Activated naive CD4-positive, alpha-beta T cell treated with anti-CD3 and anti-CD28 coated beads, Interleukin-2, amount 10 ng/mL, durations not matched to agents 7 days and 5 days (primary cell): Measurements from ENCODE around the gene SYCE3.

Experiments used
- CTCF ChIA-PET: fragments of 350-600 bp; sonication (Branson Sonifier 250); formaldehyde crosslinking; loops from one replicate; lab custom pipeline; 2021; ENCODE audit warnings: antibody characterized with exemption; lab: Charles Lee
- DNase-seq: peaks from one replicate; pipeline ENCODE4 v3.0.0-alpha.2; 2020
- H3K27ac Mint-ChIP-seq: one replicate; pipeline ENCODE4 v1.8.0; 2021; ENCODE audit warnings: mild to moderate bottlenecking, moderate library complexity, mixed read lengths
- H3K27me3 Mint-ChIP-seq: one replicate; pipeline ENCODE4 v1.8.0; 2021; ENCODE audit warnings: mild to moderate bottlenecking, mixed read lengths
- H3K36me3 Mint-ChIP-seq: one replicate; pipeline ENCODE4 v1.8.0; 2021; ENCODE audit warnings: mixed read lengths
- H3K4me1 Mint-ChIP-seq: one replicate; pipeline ENCODE4 v1.8.0; 2021; ENCODE audit warnings: mixed read lengths
- H3K4me3 Mint-ChIP-seq: one replicate; pipeline ENCODE4 v1.8.0; 2021; ENCODE audit warnings: mild to moderate bottlenecking, moderate library complexity, mixed read lengths
- H3K9me3 Mint-ChIP-seq: one replicate; pipeline ENCODE4 v1.8.0; 2021; ENCODE audit warnings: mixed read lengths

The SYCE3 gene

DNA sequence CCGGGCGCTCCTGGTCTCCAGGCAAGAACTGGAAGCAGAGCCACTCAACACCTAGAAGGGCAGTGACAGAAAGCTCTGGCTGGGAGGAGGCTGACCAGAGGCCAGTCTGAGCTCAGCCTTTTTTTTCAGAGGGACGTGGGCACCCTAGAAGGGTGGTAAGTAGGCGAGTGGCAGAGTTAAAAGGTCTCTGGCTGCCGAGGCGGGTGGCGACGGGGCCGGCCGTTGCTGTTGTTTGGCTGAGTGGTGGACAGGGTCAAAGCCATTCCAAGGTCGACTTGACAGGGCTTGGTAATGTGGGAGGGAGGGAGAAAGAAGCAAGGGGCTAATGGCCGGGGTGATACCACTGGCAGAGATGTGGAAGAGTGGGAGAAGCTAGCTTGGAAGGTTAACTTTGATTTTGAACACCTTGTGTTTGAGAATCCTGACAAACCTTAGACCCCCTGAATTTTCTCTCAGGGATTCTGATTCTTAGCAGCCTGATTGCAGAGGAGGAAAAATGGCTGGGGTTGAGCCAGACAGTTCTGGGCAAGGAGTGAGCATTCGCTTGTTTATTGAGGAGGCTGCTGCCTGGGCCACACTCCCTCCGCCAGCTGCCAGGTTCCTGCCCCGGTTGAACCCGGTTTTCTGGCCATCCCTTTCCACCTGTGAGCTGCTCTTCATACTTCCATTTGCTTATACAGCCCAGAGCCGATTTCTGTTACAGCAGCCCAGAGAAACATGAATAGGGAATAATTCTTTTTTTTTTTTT, 868 bp upstream of the SYCE3 start:
- H3K27ac Mint-ChIP-seq: peak overlapping the region; percentile 79
- peaks cover 5% of the 10 kb centered on the region for H3K36me3 Mint-ChIP-seq
- peaks cover 57% of the 10 kb centered on the region for H3K27me3 Mint-ChIP-seq
- peak overlapping the region; percentile 83 for H3K4me3 Mint-ChIP-seq
- peak; percentile 23 for DNase-seq
- no peaks in the 10 kb centered on the region for H3K9me3 Mint-ChIP-seq
- CTCF ChIA-PET: interaction anchor here (0.7 to 4.3 kb wide), 12 partner anchors 9 to 56 kb away, joined by 3 to 28 read pairs (median 4); partner anchors contain the start of genes CPT1B, KLHDC7B, LMF2 and NCAPH2
- peaks cover 22% of the 10 kb centered on the region for H3K4me1 Mint-ChIP-seq

- Mint-ChIP-seq H3K27ac (peak overlapping the region; percentile 83), H3K4me1 (peaks cover 22% of the 10 kb centered on the region), H3K4me3 (peak overlapping the region; percentile 51), H3K9me3 (no peaks in the 10 kb centered on the region), H3K36me3 (no peaks in the 10 kb centered on the region), H3K27me3 (peaks cover 68% of the 10 kb centered on the region)
- CTCF ChIA-PET: no interaction called here
- DNase-seq: no peak
Measured at GRCh38 chr22:50561401-50562358, 1.0 kb downstream of the SYCE3 start.

DNA sequence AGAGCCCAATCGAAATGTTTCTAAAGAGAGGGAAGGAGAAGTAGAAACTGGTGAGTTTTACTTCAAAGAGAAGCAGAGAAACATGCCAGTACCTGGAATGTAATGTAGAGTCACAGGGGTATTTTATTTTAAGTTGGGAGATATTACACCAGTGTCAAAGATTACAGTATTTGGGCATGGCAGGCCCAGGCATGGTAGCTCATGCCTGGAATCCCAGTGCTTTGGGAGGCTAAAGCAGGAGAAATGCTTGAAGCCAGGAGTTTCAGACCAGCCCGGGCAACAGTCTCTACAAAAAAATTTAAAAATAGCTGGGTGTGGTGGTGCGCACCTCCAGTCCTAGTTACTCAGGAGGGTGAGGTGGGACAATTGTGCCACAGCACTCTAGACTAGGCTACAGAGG, 2.7 kb downstream of the SYCE3 start:
- no peak for DNase-seq
- Mint-ChIP-seq H3K4me1 (peaks cover 22% of the 10 kb centered on the region), H3K9me3 (no peaks in the 10 kb centered on the region), H3K36me3 (no peaks in the 10 kb centered on the region), H3K4me3 (no peak overlapping the region), H3K27ac (no peak overlapping the region), H3K27me3 (peaks cover 73% of the 10 kb centered on the region)
- CTCF ChIA-PET: interaction anchor here (0.6 to 1.8 kb wide), 2 partner anchors 12 to 144 kb away, joined by 3 to 6 read pairs; no protein-coding TSS in a partner anchor

GRCh38 chr22:50556703-50557102, 6.0 kb downstream of the SYCE3 start:
- Mint-ChIP-seq H3K27ac (no peak overlapping the region), H3K36me3 (no peaks in the 10 kb centered on the region), H3K9me3 (no peaks in the 10 kb centered on the region), H3K27me3 (peaks cover 48% of the 10 kb centered on the region), H3K4me3 (no peak overlapping the region), H3K4me1 (peaks cover 8% of the 10 kb centered on the region)
- DNase-seq: no peak
- CTCF ChIA-PET: no interaction called here

GRCh38 chr22:50553310-50553709, 9.4 kb downstream of the SYCE3 start:
- no peak for DNase-seq
- CTCF ChIA-PET: interaction anchor here (1.4 kb wide), 1 partner anchor 68 kb away, joined by 5 read pairs; no protein-coding TSS in a partner anchor
- Mint-ChIP-seq H3K4me1 (peaks cover 18% of the 10 kb centered on the region), H3K9me3 (no peaks in the 10 kb centered on the region), H3K36me3 (peaks cover 1% of the 10 kb centered on the region), H3K27me3 (peaks cover 20% of the 10 kb centered on the region), H3K4me3 (no peak overlapping the region), H3K27ac (no peak overlapping the region)

DNA sequence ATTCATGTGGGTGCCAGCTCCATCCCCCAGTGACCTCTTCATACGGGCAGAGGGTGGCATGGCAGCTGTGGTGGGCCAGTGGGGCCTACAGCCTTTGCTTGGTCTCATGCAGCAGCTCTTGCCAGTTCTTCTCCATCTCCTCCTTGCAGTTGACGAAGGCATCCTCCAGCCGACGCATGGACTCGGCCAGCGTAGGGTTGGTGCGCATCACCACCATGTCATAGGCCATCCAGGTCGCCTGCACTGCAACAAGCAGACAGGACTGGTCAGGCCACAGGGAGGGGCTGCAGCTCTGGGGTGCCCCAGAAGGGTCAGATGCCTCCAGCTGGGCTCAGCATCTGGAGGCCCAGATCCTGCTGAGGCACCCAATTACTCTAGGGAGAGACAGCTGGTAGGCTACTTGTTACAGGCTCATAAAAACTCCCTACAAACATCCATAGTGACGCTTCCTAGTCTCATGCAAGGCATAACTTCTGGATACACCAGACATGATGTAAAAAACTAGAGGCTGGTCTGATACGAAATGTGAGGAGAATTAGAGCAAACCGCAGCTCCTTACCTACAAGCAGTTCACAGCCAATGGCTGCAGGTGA, 11.5 kb downstream of the SYCE3 start:
- Mint-ChIP-seq H3K4me1 (peaks cover 24% of the 10 kb centered on the region), H3K9me3 (no peaks in the 10 kb centered on the region), H3K27ac (no peak overlapping the region), H3K27me3 (peaks cover 11% of the 10 kb centered on the region), H3K4me3 (peak overlapping the region; percentile 7), H3K36me3 (peaks cover 1% of the 10 kb centered on the region)
- DNase-seq: no peak
- CTCF ChIA-PET: interaction anchor here (1.1 kb wide), 1 partner anchor 12 kb away, joined by 3 read pairs; the partner anchor contains the start of gene SYCE3

DNA sequence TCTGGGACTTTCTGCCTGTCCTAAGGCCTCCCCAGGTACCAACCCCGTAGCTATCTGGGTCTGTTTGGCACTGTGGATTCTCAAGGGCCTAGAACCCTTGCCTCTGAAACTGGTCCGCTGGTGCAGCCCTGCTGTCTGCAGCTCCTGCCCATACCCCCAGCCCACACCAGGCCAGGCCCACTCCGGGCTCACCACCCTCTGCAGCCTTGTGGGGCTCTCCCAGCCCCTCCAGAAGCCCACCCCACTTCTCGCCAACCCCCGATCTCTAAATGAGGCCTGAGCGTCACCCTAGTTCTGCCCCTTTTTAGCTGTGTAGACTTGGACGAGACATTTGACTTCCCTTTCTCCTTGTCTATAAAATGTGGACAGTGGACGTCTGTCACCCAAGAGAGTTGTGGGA, 12.3 kb downstream of the SYCE3 start:
- H3K27ac Mint-ChIP-seq: peak overlapping the region; percentile 56
- CTCF ChIA-PET: interaction anchor here (1.1 kb wide), 1 partner anchor 12 kb away, joined by 3 read pairs; the partner anchor contains the start of gene SYCE3
- H3K4me1 Mint-ChIP-seq: peaks cover 32% of the 10 kb centered on the region
- H3K36me3 Mint-ChIP-seq: peaks cover 1% of the 10 kb centered on the region
- H3K27me3 Mint-ChIP-seq: peaks cover 2% of the 10 kb centered on the region
- peak overlapping the region; percentile 41 for H3K4me3 Mint-ChIP-seq
- no peak for DNase-seq
- no peaks in the 10 kb centered on the region for H3K9me3 Mint-ChIP-seq

GRCh38 chr22:50548921-50549790, 13.6 kb downstream of the SYCE3 start:
- CTCF ChIA-PET: interaction anchor here (0.8 to 2.1 kb wide), 6 partner anchors 10 to 72 kb away, joined by 3 to 8 read pairs (median 6); partner anchors contain the start of gene SYCE3
- H3K36me3 Mint-ChIP-seq: peaks cover 1% of the 10 kb centered on the region
- no peak for DNase-seq
- peak overlapping the region; percentile 75 for H3K4me3 Mint-ChIP-seq
- no peaks in the 10 kb centered on the region for H3K9me3 Mint-ChIP-seq
- peak overlapping the region; percentile 87 for H3K27ac Mint-ChIP-seq
- no peaks in the 10 kb centered on the region for H3K27me3 Mint-ChIP-seq
- peaks cover 45% of the 10 kb centered on the region for H3K4me1 Mint-ChIP-seq

DNA sequence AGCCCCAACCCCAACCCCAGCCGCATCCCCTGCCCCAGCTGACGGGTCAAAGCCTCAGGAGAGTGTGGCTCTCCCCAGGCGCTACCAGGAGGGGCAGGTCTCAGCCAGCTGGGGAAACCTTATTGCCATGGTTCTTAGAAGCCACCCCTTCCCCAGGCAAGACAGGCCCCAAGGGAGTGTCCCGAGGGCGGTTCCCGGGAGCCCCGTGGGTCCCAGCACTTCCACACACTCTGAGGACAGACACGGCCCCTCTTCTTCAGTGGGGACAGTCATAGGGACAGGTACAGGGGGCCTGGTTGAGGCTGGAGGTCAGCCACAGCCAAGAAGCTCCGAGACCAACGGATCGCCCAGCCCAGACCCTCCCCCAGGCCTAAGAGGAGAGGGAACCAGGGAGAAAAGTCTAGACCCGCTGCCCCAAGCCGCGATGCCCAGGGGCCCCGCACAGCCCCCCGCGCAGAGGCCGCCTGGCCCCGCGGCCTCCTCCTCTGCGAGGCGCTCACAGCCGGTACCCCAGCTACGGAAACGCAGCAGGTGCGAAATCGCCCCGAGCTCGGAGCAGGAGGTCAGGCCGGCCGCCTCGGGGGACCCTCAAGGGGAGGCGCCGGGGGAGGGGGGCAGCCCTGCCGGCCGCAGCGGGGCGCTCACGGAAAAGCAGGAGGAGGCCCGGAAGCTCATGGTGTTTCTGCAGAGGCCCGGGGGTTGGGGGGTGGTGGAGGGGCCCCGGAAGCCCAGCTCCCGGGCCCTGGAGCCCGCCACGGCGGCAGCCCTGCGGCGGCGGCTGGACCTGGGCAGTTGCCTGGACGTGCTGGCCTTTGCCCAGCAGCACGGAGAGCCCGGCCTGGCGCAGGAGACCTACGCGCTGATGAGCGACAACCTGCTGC, 14.4 kb downstream of the SYCE3 start:
- Mint-ChIP-seq H3K9me3 (no peaks in the 10 kb centered on the region), H3K27me3 (no peaks in the 10 kb centered on the region), H3K36me3 (peaks cover 1% of the 10 kb centered on the region), H3K4me3 (peak overlapping the region; percentile 62), H3K27ac (peak overlapping the region; percentile 81), H3K4me1 (peaks cover 45% of the 10 kb centered on the region)
- peak; percentile 80 for DNase-seq
- CTCF ChIA-PET: interaction anchor here (0.8 to 2.1 kb wide), 7 partner anchors 9 to 73 kb away, joined by 3 to 9 read pairs (median 6); partner anchors contain the start of genes SCO2 and SYCE3

DNA sequence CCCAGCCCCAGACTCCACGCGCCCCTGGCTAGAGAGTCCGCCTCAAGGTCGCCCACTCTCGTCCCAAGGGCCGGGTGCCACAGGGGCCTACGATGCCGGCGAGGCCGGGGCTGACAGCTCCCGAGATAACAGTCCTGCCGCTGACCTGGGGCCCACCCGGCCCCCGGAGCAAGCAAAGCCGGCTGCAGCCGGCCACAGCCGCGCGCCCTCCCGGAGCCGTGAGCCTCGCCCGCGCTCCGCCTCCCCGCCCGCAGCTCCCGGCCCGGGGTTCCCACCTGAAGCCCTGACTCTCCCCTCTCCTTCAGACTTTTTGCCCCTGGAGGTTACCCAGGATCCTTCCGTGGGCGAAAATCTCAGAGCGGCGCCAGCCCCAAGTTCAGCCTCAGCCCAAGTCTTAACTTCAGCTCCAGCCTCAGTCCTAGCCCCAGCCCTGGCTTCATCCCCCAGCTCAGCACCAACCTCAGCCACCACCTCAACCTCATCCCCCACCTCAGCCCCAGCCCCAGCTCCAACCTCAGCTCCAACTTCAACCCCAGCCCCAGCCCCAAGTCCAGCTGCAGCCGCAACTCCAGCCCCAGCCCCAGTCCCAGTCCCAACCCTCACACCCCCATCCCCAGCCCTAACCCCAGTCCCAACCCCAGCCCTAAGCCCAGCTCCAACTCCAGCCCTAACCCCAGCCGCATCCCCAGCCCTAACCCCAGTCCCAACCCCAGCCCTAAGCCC, 15.3 kb downstream of the SYCE3 start:
- Mint-ChIP-seq H3K4me3 (no peak overlapping the region), H3K27ac (no peak overlapping the region), H3K4me1 (peaks cover 48% of the 10 kb centered on the region), H3K36me3 (peaks cover 1% of the 10 kb centered on the region), H3K9me3 (no peaks in the 10 kb centered on the region), H3K27me3 (no peaks in the 10 kb centered on the region)
- CTCF ChIA-PET: interaction anchor here (0.9 to 2.1 kb wide), 5 partner anchors 8 to 74 kb away, joined by 3 to 9 read pairs (median 7); partner anchors contain the start of gene SCO2
- no peak for DNase-seq

GRCh38 chr22:50546326-50547262, 16.1 kb downstream of the SYCE3 start:
- CTCF ChIA-PET: interaction anchor here (0.9 to 2.1 kb wide), 6 partner anchors 7 to 75 kb away, joined by 3 to 10 read pairs (median 8); partner anchors contain the start of genes SCO2 and SYCE3
- H3K4me3 Mint-ChIP-seq: peak overlapping the region; percentile 37
- H3K27ac Mint-ChIP-seq: no peak overlapping the region

More at GRCh38 chr22:50546326-50547262, 16.1 kb downstream of the SYCE3 start:
- Mint-ChIP-seq H3K36me3 (peaks cover 1% of the 10 kb centered on the region), H3K27me3 (no peaks in the 10 kb centered on the region), H3K4me1 (peaks cover 55% of the 10 kb centered on the region), H3K9me3 (no peaks in the 10 kb centered on the region)
- DNase-seq: no peak
